Measurements from ENCODE around the gene ZNF385B. TPM values are rescaled to one million over a fixed set of nuclear protein-coding genes. Genes with fewer than 3 reads are reported as not detected.

The ZNF385B gene
- total and polyA plus RNA-seq, 2 experiments from 2014 or later, result 2.7 to 8.2 TPM

DNA sequence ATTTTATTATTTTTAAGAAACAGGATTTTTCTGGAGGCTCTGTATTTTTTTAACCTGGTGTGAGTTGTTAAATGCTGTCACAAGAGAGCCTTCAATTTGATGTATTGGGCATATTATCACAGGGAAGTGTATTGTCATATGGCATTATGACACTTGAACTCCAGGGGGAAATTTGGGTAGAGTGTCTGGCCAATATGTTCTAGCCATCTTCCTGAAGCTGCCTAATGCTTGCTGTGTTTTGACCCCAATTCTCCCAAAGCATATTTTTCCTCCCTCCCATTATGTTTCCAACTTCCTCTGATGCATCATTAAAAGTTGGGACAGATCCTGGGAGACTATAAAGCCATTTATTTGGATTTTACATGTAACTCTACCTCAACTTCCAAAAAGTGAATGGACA, 382.6 kb downstream of the ZNF385B start:
- Histone ChIP-seq H3K4me1 (ENCODE audit: low read depth) (no peaks in the 10 kb centered on the region), H3K27me3 (peaks cover 4% of the 10 kb centered on the region), H3K36me3 (no peaks in the 10 kb centered on the region), H3K9me3 (ENCODE audit: low read depth) (no peaks in the 10 kb centered on the region), H3K27ac (no peak overlapping the region), H3K4me3 (no peak overlapping the region)
- TF ChIP-seq, protein P1, sequence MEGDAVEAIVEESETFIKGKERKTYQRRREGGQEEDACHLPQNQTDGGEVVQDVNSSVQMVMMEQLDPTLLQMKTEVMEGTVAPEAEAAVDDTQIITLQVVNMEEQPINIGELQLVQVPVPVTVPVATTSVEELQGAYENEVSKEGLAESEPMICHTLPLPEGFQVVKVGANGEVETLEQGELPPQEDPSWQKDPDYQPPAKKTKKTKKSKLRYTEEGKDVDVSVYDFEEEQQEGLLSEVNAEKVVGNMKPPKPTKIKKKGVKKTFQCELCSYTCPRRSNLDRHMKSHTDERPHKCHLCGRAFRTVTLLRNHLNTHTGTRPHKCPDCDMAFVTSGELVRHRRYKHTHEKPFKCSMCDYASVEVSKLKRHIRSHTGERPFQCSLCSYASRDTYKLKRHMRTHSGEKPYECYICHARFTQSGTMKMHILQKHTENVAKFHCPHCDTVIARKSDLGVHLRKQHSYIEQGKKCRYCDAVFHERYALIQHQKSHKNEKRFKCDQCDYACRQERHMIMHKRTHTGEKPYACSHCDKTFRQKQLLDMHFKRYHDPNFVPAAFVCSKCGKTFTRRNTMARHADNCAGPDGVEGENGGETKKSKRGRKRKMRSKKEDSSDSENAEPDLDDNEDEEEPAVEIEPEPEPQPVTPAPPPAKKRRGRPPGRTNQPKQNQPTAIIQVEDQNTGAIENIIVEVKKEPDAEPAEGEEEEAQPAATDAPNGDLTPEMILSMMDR (IDR thresholded peaks at IDR 0.05; ENCODE audit: low read depth, low read length), result no peak
- no peak for DNase-seq (ENCODE audit: low read depth in 1 of 2, low spot score in 1 of 2)

DNA sequence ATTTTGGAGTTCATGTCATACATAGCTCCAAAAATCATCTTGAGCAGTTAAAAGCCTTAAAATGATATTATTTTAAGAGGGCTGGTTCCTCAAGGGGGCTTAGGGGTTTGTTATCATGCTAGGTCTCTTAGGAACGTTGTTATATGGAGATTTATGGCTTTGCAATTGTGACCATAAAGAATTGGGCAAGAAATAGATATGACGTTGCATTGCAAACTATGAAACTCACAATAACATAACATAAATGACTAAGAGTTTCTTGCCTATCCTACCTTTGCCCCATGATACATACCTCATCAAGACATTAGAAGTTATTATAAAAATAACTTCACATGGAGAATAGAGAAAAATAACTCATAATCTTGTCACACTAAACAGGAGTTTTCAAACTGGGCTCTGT, 390.4 kb downstream of the ZNF385B start:
- no peaks in the 10 kb centered on the region for H3K9me3 ChIP-seq (ENCODE audit: low read depth)

DNA sequence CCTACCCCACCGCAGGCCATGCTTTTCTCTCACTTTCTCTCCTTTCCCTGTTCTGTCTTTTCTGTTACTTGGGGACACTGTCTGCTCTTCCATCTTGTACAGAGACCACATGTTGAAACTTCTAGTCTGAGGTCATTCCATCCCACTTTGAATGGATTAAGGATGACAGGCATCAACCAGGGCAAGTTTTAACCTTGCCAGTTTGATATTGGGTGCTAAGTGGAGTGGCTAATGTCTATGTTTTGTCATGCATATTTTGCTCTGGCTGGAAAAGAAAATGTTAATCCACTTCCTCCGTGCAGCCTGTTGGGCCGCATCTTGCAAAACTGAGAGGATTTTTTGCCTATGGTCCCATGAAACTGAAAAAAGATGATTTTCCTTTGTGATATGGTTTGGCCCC, 391.3 kb downstream of the ZNF385B start:
- Histone ChIP-seq H3K36me3 (no peaks in the 10 kb centered on the region), H3K4me1 (ENCODE audit: low read depth) (no peaks in the 10 kb centered on the region), H3K4me3 (no peak overlapping the region), H3K27ac (no peak overlapping the region), H3K27me3 (no peaks in the 10 kb centered on the region), H3K9me3 (ENCODE audit: low read depth) (no peaks in the 10 kb centered on the region)
- TF ChIP-seq, protein P1 (IDR thresholded peaks at IDR 0.05; ENCODE audit: low read depth, low read length), result no peak
- no peak for DNase-seq (ENCODE audit: low read depth in 1 of 2, low spot score in 1 of 2)

More for the DNA sequence above, 390.4 kb downstream of the ZNF385B start:
- no peaks in the 10 kb centered on the region for H3K4me1 ChIP-seq (ENCODE audit: low read depth)
- H3K27ac ChIP-seq, result no peak overlapping the region
- H3K4me3 ChIP-seq, result no peak overlapping the region
- H3K36me3 ChIP-seq, result no peaks in the 10 kb centered on the region
- TF ChIP-seq, protein P1 (IDR thresholded peaks at IDR 0.05; ENCODE audit: low read depth, low read length), result no peak
- no peaks in the 10 kb centered on the region for H3K27me3 ChIP-seq
- no peak for DNase-seq (ENCODE audit: low read depth in 1 of 2, low spot score in 1 of 2)

DNA sequence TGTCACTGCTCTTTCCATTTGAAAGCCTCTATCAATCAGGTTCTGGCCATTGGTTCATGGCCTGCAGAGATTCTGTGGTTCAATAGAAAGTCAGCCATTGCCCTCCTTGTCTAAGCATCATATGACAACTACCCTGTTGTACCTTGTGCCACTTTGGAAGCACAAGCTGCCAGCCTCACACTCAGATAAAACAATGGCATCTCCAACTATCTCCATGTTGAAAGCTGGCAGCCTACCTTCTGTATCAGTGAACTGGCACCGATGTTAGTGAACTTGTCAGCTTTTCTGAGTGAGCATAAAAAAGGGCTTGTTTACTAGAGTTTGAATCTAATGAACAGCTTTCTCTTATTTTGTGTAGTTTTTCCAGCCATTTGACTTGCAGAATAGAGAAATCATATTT, 393.5 kb downstream of the ZNF385B start:
- H3K36me3 ChIP-seq, result no peaks in the 10 kb centered on the region
- TF ChIP-seq, protein P1 (IDR thresholded peaks at IDR 0.05; ENCODE audit: low read depth, low read length), result no peak
- no peaks in the 10 kb centered on the region for H3K27me3 ChIP-seq
- DNase-seq (ENCODE audit: low read depth in 1 of 2, low spot score in 1 of 2), result no peak
- H3K9me3 ChIP-seq (ENCODE audit: low read depth), result no peaks in the 10 kb centered on the region
- H3K4me1 ChIP-seq (ENCODE audit: low read depth), result no peaks in the 10 kb centered on the region
- no peak overlapping the region for H3K27ac ChIP-seq
- no peak overlapping the region for H3K4me3 ChIP-seq

DNA sequence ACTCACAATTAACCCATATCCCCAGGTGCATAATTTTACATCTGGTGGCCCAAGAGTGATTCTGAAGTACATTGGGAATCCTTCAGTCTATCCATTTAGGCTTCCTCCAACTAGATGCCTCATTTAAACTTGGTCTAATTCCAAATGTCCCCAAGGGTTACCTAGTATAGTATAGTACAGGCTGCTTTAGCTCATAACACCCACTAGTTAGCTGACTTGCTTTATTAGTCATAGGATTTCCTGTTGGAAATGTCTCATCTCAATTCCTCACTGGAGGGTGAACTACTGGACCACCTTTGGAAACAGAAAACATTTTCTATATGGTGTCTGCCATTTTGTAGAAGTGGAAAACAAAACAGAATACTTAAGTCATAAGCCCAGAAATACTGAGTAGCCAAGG, 394.3 kb downstream of the ZNF385B start:
- H3K4me1 ChIP-seq (ENCODE audit: low read depth), result no peaks in the 10 kb centered on the region
- H3K27me3 ChIP-seq, result no peaks in the 10 kb centered on the region
- H3K27ac ChIP-seq, result no peak overlapping the region
- H3K9me3 ChIP-seq (ENCODE audit: low read depth), result no peaks in the 10 kb centered on the region
- no peaks in the 10 kb centered on the region for H3K36me3 ChIP-seq
- DNase-seq (ENCODE audit: low read depth in 1 of 2, low spot score in 1 of 2), result no peak
- no peak overlapping the region for H3K4me3 ChIP-seq
- TF ChIP-seq, protein P1 (IDR thresholded peaks at IDR 0.05; ENCODE audit: low read depth, low read length), result no peak

DNA sequence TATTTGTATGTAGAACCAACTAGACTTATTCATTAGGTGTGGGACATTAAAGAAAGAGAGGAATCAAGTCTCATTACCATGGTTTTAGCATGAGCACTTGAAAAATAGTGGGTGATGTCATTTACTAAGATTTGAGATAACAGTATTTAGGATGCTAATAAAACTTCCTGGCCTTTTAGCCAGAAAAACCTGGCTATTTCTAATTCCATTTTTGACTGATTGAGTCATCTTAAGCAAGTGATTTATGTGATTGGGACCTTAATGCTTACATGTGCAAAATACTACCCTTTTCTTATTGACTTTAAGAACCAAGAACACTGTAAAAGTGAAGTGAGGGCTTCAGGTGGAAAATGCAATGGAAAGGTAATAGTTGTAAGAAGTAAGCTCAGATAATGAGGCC, 400.0 kb downstream of the ZNF385B start:
- DNase-seq (ENCODE audit: low read depth in 1 of 2, low spot score in 1 of 2), result no peak
- no peaks in the 10 kb centered on the region for H3K9me3 ChIP-seq (ENCODE audit: low read depth)
- H3K36me3 ChIP-seq, result no peaks in the 10 kb centered on the region
- no peak overlapping the region for H3K4me3 ChIP-seq
- no peaks in the 10 kb centered on the region for H3K27me3 ChIP-seq
- TF ChIP-seq, protein P1 (IDR thresholded peaks at IDR 0.05; ENCODE audit: low read depth, low read length), result no peak
- H3K27ac ChIP-seq, result no peak overlapping the region
- H3K4me1 ChIP-seq (ENCODE audit: low read depth), result no peaks in the 10 kb centered on the region
